Activated naive CD4-positive, alpha-beta T cell (primary cell): ENCODE results near the gene TSPEAR.

Experiments used
- DNase-seq, 4 experiments: peaks; one replicate each; lab custom pipeline; 2025; lab: John Stamatoyannopoulos, UW

The TSPEAR gene

DNA sequence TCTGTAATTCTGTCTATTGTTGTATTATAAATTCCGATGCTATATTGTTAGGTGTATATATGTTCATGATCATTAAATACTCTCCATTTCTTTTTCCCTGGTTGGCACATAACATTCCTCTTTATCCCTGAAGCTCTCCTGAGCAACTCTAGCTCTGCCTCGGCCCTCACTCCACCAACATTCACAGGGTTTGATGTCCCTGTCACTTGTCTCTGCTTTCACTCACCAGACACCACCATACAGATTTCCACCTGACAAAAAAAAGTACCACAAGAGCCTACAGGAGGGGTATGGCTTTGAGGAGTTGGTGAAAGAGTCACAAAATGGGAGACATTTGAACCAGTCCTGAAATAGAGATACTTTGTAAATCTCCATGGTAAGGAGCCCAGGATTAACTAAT lies 8.8 kb upstream of the TSPEAR start:
- DNase-seq, result no peak

DNA sequence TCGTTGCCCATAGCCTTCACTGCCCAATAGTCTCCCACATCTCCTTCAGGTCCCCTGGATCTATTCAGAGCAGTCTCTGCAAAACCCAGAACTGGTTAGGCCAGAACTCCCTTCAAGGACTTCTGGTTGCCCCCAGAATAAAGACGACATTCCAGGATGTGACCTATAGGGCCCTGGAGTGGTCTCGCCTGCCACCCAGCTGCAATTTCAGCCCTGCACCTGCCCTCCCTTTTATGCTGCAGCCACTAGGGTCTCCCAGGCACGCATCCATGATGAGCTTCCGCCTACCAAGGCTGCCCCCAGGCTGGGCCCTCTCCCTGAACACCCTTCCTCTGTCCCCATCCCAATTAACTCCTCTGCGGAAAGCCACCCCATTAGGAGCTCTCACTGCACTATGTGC lies 7.2 kb upstream of the TSPEAR start:
- DNase-seq, result no peak

GRCh38 chr21:44718093-44718492 lies 6.7 kb upstream of the TSPEAR start:
- no peak for DNase-seq

DNA sequence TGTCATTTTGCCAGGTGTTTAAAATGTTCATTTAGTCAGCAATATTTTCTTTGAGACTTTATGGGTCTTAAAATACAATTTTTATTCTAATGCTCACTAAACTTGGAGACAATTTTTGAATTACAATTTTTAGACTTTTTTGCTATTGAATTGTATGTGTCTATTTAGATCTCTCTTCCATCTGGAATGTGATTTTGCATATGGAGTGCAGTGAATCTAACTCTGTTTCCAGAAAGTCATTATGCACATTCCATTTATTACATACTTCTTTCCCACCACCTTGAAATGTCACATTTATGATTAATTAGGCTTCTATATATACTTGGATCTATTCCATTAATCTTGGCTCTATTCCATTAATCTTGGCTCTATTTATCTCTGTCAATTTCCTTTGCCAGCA lies 5.6 kb upstream of the TSPEAR start:
- DNase-seq, result no peak

DNA sequence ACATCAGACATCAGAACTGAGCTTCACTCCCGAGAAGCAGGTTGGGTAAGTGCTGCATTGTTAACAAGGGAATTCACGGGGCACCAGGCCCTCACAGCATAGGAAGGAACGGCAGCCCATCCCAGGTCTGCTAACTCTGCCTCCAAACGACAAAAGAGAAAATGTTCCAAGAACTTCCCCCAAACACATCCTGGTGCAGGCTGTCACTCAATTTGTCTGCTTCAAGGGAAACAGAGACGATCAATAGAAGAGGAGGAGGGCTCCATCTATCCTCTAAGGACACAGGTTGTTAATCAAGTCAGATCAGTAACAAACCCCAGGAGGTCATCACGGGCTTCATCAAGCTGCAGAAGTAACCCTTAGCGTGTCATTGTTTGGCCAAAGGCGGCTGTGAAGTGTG lies 3.5 kb upstream of the TSPEAR start:
- DNase-seq, result no peak

DNA sequence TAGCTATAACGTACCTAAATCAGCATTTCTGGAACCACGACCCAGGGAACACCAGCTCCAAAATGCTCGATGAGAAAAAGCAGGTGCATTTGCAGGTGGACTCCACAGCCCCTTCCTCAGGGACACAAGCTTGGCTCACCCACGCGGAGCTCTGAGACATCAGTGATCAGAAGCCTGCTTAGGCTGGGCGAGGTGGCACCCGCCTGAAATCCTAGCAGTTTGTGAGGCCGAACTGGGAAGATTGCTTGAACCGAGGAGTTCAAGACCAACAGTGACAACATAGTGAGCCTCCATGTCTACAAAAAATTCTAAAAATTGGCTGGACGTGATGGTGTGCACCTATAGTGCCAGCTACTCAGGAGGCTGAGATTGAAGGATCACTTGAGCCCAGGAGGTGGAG lies 2.5 kb upstream of the TSPEAR start:
- DNase-seq, result no peak

- DNase-seq, result no peak
Measured at GRCh38 chr21:44713130-44713529, 1.8 kb upstream of the TSPEAR start.

GRCh38 chr21:44712203-44713028 lies 1.0 kb upstream of the TSPEAR start:
- DNase-seq, result no peak

DNA sequence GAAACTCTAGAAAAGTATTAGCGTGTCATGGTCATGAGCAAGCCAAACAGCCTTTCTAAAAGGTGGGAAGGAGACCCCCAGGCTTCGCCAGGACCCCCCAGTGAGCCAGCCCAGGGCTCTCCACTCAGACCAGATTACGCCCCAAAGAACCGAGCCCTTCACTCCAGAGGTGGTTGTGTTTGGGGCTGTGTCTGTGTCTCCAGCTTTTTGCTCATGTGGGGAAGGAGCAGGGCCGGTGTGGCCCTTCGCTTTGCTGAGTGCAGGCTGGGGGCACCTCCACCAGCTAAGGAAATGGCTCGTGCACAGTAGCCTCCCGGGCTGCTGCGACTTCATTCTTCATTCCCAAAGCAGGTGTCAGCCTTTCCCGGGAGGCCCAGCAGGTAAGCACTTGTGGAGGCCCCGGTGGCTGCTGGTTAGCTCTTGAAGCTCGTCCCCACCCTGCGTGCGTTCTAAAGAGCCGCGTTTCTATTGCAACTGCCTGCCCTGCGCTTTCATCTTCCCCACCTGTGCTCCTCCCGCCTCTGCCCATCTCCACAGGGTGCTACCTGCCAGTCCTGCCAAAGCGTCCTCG lies 531 bp downstream of the TSPEAR start:
- no peak for DNase-seq

DNA sequence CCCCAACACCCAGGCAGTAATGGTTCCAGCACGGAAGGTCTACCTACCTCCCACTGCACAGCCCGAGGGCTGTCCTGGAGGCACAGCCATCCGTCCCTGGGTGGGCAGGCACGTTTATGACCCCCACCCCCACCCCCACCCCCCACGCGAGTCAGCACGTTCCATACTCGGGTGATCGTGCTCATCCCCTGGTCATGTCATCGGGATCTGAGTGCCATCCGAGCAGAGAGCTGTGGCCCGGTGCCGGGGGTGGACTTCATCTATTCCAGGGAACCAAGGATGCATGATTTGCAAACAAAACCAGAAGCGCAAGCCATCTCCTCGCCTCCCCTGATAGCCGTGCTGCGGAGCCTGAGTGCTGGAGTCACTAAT lies 1.1 kb downstream of the TSPEAR start:
- no peak for DNase-seq

- DNase-seq, result peak in 1 of 4 experiments; percentile 16
Measured at GRCh38 chr21:44709426-44710293, 1.7 kb downstream of the TSPEAR start.

DNA sequence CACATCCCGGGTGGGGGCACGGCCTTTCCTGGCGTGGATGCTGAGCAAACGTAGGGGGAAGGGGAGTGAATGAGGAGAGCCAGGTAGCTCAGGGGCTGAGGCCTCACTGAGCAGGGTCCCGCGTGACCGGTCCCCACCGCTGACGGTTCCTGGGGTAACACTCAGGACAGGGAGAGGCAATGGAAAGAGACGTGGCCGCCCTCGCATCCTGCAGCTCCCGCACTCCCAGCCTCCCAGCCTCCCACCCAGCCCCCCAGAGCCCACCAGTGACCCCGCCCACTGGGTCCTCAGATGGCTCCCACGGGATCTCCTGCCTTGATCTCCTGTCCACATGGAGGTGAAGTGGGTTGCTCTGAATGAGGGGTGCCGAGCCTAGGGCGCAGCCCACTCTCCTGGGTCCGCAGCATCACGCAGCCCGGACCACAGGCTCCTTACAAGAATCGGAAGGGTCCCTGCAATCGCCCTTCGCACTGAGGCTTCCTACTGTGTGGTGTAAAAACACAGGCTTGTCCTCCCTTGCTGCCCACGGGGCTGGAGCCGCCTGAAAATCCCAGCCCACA lies 2.4 kb downstream of the TSPEAR start:
- no peak for DNase-seq

DNA sequence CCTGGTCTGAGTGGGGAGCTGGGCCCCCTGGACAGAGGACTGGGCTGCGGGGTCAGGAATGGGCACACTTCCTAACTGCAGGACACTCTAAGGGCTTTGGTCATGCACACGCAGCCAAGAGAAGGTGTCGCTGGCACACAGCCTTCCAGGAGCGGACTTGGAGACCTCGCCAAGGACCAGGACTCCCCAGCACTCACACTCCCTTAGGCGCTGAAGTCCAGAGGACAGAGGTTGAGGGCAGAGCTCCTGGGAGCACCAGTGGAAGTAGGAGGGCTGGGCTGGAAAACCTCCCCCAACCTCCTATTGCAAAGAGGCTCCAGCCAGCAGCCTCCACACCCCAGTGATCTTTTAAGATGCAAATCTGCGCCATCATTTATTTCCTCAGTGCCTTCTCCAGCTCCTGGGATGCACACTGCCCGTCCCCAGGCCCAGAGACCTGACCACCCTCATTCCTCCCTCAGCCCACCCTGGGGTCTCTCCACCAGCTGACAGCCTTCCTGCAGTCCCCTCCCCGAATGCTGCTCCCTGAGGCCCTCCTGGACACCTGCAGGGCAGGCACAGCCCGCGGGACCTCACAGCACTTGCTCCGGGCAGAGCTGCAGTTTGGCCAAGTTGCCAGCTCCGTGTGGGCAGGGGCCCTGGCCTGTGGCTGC lies 3.0 kb downstream of the TSPEAR start:
- DNase-seq, result no peak

DNA sequence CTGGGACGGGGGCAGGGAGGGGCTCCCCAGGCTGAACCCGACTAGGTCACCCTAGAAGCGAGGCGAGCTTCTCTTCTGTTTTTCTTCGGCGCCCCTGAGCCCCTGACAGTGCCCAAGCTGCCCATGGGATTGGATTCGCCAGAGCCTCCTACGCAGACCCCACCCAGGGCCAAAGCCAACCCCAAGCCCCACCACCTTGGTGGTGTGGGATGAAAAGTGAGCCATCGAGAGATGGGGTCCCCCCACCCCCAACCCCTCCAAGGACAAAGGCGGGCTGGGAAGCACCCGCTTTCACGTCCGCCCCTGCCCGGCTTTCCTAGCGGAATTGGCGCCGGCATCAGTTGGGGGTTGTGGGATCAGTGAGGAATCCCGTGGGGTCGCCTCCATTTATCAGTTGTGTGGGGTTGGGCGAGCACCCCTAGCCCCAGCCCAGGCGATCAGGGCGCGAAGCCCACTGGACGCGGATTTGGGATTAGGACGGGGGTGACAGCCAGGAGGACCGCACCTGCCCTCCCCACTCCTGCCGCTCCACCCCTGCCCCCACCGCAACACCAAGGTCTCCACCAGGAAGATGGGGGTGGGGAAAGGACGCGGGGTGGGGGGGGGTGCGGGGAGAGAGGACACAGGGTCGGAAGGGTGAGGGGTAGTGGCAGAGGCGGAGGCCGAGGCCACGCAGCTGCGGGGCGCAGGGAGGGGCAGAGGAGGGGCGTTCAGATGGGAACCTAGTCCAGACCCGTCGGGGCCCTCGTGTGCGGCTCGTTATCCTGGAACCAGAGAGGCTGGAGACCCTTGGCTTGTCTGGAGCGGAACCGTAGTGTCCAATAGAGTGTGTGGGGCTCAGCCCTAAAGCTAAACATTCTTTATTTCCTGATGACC lies 4.4 kb downstream of the TSPEAR start:
- no peak for DNase-seq

GRCh38 chr21:44706026-44706705 lies 5.2 kb downstream of the TSPEAR start:
- DNase-seq, result no peak

- no peak for DNase-seq
Measured at GRCh38 chr21:44704636-44705001, 6.8 kb downstream of the TSPEAR start.

DNA sequence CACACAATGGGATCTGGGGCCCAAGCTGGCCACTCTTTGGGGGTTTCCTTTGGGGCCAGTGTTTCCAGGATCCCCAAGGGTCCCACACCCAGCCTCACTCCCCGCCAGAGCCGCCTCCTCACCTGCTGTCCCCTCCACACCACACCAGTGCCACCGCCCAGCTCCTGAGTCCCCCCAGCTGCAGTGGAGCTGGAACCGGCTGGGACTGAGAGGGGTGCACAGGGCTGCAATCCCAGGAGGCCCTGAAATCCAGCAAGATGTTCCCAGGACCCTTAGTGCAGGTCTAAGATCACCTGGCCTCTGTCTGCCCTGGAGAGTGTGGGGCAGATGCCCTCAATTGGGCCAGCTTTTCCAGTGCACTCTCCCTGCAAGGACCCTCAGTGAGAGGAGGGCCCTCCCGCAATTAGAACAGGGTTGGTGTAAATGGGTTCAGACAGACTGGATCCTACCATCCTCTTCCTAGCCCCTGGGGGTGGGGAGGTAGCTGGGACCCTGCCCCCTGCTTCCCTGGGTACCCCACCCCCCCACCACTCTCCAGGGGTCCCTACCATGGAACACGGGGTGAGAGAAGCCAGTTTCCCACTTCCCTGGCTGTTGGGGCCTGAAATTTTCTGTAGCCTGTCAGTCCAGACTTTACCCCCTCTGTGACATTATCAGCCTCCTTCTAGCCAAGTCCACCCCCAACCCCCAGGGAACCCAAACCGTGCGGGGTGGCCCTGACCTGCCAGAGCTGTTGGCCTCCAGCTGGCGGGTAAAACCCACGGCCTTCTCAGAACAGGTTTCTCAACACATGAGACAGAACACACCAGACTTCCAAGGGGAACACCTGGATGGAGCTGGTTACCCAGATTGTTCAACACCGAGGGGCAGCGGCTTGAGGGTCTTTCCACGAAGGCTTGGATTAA lies 7.4 kb downstream of the TSPEAR start:
- no peak for DNase-seq

- DNase-seq, result no peak
Measured at GRCh38 chr21:44702973-44703730, 8.2 kb downstream of the TSPEAR start.
